HL-60 (cell line): ENCODE results near the gene LPIN3.

Source experiments
- DNase-seq, 2 experiments: peaks; one replicate each; pipeline ENCODE4 v3.0.0-alpha.2; 2010 to 2020; ENCODE audit warnings: low read depth in 1 of 2, low spot score in 1 of 2
- H3K27ac ChIP-seq: fragments of 250-450 bp; sonication (Bioruptor Pico); replicated peaks from 2 replicates; pipeline ENCODE4 v1.5.1; 2020; ENCODE audit warnings: mild to moderate bottlenecking, moderate library complexity
- H3K27me3 ChIP-seq: fragments of 250-450 bp; sonication (Bioruptor Pico); 2 replicates; pipeline ENCODE4 v1.5.1; 2021; ENCODE audit warnings: mild to moderate bottlenecking, moderate library complexity; ENCODE audit not compliant: insufficient read depth, poor library complexity, severe bottlenecking
- H3K4me3 ChIP-seq: replicated peaks from 2 replicates; pipeline ENCODE4 v1.5.1; 2011; ENCODE audit warnings: mild to moderate bottlenecking, control low read depth, low read length; ENCODE audit not compliant: insufficient read depth
- GABPA ChIP-seq: IDR thresholded peaks from 2 replicates; pipeline ENCODE4 v1.6.1; 2012; ENCODE audit warnings: low read depth
- POLR2AphosphoS5 ChIP-seq: IDR thresholded peaks from 2 replicates; pipeline ENCODE4 v1.6.1; 2012; ENCODE audit warnings: low read depth
- SPI1 ChIP-seq: IDR thresholded peaks from 2 replicates; pipeline ENCODE4 v1.6.1; 2012; ENCODE audit warnings: low read depth, mild to moderate bottlenecking, borderline replicate concordance
- TF ChIP-seq, protein P1 (sequence below): IDR thresholded peaks from one replicate; pipeline ENCODE4 v1.5.1; 2011; ENCODE audit warnings: low read length, control low read depth, inconsistent platforms; ENCODE audit not compliant: insufficient read depth
- TF ChIP-seq, protein P2 (sequence below): IDR thresholded peaks from 2 replicates; pipeline ENCODE4 v1.6.1; 2012; ENCODE audit warnings: low read depth; ENCODE audit not compliant: insufficient replicate concordance

Gene LPIN3

GRCh38 chr20:41362748-41363140, 22.1 kb downstream of the LPIN3 start:
- TF ChIP-seq, protein P1, sequence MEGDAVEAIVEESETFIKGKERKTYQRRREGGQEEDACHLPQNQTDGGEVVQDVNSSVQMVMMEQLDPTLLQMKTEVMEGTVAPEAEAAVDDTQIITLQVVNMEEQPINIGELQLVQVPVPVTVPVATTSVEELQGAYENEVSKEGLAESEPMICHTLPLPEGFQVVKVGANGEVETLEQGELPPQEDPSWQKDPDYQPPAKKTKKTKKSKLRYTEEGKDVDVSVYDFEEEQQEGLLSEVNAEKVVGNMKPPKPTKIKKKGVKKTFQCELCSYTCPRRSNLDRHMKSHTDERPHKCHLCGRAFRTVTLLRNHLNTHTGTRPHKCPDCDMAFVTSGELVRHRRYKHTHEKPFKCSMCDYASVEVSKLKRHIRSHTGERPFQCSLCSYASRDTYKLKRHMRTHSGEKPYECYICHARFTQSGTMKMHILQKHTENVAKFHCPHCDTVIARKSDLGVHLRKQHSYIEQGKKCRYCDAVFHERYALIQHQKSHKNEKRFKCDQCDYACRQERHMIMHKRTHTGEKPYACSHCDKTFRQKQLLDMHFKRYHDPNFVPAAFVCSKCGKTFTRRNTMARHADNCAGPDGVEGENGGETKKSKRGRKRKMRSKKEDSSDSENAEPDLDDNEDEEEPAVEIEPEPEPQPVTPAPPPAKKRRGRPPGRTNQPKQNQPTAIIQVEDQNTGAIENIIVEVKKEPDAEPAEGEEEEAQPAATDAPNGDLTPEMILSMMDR: no peak
- TF ChIP-seq, protein P2, sequence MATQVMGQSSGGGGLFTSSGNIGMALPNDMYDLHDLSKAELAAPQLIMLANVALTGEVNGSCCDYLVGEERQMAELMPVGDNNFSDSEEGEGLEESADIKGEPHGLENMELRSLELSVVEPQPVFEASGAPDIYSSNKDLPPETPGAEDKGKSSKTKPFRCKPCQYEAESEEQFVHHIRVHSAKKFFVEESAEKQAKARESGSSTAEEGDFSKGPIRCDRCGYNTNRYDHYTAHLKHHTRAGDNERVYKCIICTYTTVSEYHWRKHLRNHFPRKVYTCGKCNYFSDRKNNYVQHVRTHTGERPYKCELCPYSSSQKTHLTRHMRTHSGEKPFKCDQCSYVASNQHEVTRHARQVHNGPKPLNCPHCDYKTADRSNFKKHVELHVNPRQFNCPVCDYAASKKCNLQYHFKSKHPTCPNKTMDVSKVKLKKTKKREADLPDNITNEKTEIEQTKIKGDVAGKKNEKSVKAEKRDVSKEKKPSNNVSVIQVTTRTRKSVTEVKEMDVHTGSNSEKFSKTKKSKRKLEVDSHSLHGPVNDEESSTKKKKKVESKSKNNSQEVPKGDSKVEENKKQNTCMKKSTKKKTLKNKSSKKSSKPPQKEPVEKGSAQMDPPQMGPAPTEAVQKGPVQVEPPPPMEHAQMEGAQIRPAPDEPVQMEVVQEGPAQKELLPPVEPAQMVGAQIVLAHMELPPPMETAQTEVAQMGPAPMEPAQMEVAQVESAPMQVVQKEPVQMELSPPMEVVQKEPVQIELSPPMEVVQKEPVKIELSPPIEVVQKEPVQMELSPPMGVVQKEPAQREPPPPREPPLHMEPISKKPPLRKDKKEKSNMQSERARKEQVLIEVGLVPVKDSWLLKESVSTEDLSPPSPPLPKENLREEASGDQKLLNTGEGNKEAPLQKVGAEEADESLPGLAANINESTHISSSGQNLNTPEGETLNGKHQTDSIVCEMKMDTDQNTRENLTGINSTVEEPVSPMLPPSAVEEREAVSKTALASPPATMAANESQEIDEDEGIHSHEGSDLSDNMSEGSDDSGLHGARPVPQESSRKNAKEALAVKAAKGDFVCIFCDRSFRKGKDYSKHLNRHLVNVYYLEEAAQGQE: no peak
- TF ChIP-seq GABPA (no peak), SPI1 (no peak), POLR2AphosphoS5 (no peak)
- H3K27me3 ChIP-seq: peaks cover 24% of the 10 kb centered on the region
- no peak overlapping the region for H3K4me3 ChIP-seq
- no peak overlapping the region for H3K27ac ChIP-seq
- DNase-seq: no peak

- no peak overlapping the region for H3K4me3 ChIP-seq
- no peak overlapping the region for H3K27ac ChIP-seq
- TF ChIP-seq POLR2AphosphoS5 (no peak), GABPA (no peak), SPI1 (no peak)
- TF ChIP-seq, protein P1: no peak
- TF ChIP-seq, protein P2: no peak
- DNase-seq: no peak
- H3K27me3 ChIP-seq: peaks cover 26% of the 10 kb centered on the region
These were observed 23.0 kb downstream of the LPIN3 start for GRCh38 chr20:41363601-41364000.

GRCh38 chr20:41364236-41364855, 23.7 kb downstream of the LPIN3 start:
- no peak for DNase-seq
- peaks cover 26% of the 10 kb centered on the region for H3K27me3 ChIP-seq
- no peak for TF ChIP-seq POLR2AphosphoS5
- H3K4me3 ChIP-seq: no peak overlapping the region
- no peak overlapping the region for H3K27ac ChIP-seq

DNA sequence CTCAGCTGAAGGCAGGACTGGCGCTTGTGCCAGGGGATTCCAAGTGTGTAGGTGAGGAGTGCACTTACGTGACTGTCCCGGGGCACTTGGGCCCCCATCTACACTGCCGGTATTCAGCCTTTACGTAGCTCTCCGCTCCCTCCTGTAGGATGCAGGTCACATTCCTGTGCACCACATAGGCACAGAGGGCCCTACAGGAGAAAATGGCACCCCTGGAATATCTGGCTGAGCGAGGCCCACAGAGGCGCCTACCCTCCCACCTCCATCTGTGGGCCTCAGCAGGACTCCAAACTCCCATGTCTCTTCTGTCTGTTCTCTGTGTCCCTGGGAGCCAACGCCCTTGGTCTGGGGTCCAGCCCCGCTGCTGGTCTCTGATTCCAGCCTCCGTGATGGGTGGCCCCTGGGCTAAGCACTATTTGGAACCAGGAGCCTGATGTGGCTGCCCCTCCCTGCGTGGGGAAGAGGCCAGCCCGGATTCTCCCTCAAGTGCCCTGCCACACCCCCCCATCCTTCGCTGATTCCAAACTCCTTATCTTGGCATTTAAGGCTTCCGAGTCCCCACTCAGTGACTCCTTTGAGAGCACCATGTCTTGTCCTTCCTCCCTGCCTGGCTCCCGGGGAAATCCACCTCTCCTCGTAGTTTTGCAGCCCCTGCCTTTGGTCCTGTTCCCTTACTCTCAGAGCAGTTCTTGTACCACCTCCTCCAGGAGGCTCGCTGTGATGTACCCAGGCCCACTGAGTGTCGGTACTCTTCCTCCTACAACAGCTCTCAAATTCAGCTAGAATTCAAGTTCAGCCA, 24.5 kb downstream of the LPIN3 start:
- H3K4me3 ChIP-seq: no peak overlapping the region
- TF ChIP-seq SPI1 (no peak), POLR2AphosphoS5 (no peak), GABPA (no peak)
- TF ChIP-seq, protein P2: no peak
- TF ChIP-seq, protein P1: no peak
- H3K27me3 ChIP-seq: peaks cover 28% of the 10 kb centered on the region
- H3K27ac ChIP-seq: no peak overlapping the region
- no peak for DNase-seq
